Stimulated activated CD8-positive, alpha-beta memory T cell treated with anti-CD3 and anti-CD28 coated beads, Interleukin-12 subunit alpha, Interleukin-12 subunit beta, amount 100 ng/mL, for 1 hour (primary cell): Measurements from ENCODE around the gene SLC22A13.
"Not testable (repeated sequence)": the region's sequence is repeated elsewhere in the genome, so short reads cannot be mapped to it uniquely, and the experiment has no call there.

Source experiments
- DNase-seq: peaks from one replicate; pipeline ENCODE4 v3.0.0-alpha.2; 2020; ENCODE audit warnings: low read depth

SLC22A13 gene

GRCh38 chr3:38265604-38266307, at the start of gene SLC22A13:
Gene SLC22A13, plus strand, starts transcription at chr3:38265812. Its CDS starts 49 bp downstream, at chr3:38265861.
- no peak for DNase-seq

GRCh38 chr3:38219609-38220197, 45.9 kb upstream of the SLC22A13 start:
- DNase-seq = no peak

DNA sequence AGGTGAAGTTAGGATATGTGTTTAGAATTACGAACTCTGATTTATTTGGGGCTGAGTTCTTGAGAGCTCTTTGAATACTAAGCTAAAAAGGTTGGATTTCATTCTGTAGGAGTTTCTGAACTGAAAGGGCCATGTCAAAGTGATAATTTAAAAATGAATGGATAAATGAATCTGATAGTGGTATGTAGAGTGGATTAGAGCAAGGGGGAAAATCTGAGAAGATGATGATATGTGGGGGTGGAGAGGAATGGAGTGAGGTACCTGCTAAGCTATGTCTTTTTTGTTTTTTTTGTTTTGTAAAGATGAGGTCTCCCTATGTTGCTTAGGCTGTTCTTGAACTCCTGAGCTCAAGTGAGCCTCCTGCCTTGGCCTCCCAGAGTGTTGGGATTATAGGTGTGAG, 44.6 kb upstream of the SLC22A13 start:
- no peak for DNase-seq

GRCh38 chr3:38222032-38222634, 43.5 kb upstream of the SLC22A13 start:
- no peak for DNase-seq

DNA sequence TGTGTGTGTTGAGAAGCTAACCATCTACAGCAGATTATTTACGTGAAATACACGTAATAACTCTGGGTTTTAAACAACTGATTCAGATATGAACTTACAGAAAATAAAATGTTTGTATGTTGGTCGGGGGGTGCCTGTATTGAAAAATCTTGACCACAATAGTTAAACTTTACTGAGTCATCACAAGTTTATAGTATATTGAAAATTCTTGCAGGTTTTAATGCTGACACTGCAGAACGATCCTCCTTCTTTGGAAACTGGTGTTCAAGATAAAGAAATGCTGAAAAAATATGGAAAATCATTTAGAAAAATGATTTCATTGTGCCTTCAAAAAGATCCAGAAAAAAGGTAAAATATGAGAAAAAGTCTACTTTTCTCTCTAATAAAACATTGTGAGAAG, 41.3 kb upstream of the SLC22A13 start:
- no peak for DNase-seq

GRCh38 chr3:38226273-38226672, 39.3 kb upstream of the SLC22A13 start:
- no peak for DNase-seq

DNA sequence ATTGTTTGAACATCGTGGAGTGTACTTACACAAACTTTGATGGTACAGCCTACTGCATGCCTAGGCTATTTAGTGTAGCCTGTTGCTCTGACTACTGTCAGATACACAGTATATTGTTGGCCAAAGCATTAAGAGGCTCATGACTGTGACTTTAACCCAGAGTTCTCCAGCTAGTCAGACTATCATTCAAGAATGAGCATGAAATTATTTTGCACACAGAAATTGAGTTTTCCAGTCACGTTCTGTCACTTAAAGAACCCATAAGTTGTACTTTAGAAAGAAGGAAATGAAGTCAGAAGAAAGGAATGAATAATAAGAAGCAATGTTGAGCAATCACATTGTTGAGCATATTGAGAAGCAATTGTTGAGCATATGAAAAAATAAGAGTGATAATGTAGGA, 37.6 kb upstream of the SLC22A13 start:
- no peak for DNase-seq

DNA sequence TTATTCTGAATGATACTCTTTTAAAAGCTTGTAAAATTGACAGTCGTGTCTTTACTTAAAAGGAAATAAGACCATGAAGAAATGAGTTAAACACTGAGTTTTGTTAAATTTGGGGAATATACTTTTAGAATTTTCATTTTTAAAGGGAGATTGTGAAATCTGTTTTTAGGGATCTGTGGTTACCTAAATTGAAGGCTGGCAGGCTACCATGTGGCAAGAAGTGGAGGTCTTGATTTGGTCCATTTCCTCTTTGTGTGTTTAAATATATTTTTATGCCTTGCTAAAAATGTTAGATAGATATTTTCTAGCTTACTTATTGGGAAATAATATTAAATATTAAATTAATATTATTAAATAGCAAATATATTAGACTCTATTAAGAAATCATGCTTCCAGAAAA, 36.6 kb upstream of the SLC22A13 start:
- DNase-seq = no peak

GRCh38 chr3:38232701-38233100, 32.9 kb upstream of the SLC22A13 start:
- no peak for DNase-seq

DNA sequence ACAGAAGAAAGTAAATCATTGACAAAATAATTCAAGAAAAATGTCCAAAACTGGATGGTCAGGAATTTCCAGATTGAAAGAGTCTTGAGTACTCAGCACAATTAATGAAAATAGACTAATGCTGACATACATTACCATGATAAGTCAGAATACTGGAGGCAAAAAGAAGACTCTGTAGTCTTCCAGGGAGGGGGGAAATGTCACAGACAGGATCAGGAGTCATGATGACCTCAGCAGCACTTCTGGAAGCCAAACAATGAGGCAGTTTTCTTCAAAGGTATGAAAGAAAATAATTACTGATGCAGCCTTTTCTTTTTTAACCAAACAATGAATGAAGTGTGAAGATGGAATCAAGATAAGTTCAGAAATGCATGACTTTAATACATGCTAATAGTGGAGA, 30.1 kb upstream of the SLC22A13 start:
- no peak for DNase-seq

GRCh38 chr3:38238416-38239008, 27.1 kb upstream of the SLC22A13 start:
- no peak for DNase-seq

- not testable (repeated sequence) for DNase-seq
Observed at GRCh38 chr3:38242812-38243211, 22.8 kb upstream of the SLC22A13 start.

DNA sequence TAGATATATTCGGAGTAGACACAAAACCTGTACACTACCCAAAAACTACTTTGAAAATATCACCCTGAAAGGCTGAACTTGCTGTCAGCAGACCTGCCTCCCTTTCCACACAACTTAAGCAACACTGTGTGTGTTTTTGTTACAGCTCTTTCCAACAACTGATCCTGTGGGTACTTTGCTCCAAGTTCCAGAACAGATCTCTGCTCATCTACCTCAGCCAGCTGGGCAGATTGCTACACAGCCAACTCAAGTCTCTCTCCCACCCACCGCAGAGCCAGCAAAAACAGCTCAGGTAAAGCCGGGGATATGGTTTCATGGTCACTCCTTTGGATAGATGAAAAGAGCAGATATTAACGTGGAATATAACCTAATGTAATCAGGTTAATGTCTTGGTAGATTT, 19.7 kb upstream of the SLC22A13 start:
- DNase-seq = no peak

GRCh38 chr3:38247366-38248035, 18.1 kb upstream of the SLC22A13 start:
- no peak for DNase-seq

DNA sequence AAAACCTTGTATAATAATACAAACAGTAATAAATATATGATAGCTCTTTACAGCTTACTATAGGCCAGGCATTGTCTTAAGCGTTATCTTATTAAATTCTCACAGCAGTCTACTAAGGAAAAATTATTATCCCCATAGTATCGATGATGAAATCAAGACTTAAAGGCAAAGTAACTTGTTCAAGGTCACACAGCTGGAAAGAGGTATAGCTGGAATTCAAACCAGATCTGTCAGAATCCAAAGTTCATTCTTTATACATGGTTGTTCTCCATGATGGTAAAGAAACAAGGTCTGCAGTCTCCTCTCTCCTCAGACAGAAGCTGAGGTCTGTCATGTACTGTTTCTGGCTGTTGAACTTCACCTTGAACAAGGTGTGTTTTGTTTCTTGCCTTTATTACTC, 15.4 kb upstream of the SLC22A13 start:
- DNase-seq = no peak

DNA sequence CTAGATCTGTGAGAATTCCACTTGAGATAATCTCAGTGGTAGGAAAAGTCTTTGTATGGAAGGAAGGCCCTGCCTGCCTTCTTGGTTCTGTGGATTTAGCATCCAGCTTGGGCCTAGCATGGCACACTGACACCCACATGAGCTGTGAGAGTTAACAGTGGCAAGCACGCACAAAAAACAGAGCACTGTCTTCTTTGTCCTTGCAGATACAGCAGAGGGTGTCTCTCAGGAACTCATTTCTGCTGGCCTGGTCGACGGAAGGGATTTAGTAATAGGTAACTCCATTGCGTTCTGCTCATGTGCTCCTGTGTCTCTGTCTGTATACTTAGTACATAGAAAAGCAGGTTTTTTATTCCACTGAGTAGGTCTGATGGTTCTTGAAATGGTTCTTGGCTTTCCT, 14.4 kb upstream of the SLC22A13 start:
- no peak for DNase-seq

- DNase-seq = no peak
Observed at GRCh38 chr3:38253704-38254103, 11.9 kb upstream of the SLC22A13 start.

GRCh38 chr3:38254872-38255271, 10.7 kb upstream of the SLC22A13 start:
- no peak for DNase-seq

DNA sequence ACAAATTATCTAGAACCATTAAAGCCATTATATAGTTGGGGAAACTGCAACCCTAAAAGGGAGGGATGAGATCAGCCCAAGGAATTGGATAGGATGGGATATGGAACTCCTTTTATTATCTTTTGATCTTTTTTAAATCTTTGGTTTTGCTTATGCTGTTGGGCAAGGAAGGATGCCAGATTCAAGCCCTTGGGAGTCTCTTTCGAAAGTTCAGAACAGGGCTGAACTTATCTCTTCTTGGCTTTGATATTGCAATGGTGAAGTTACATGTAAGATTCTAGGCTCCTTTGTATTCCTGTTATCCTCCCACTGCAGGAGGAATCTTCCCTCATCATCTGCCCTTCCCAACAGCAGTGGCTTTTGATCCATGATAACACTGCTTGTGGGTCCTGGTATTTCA, 10.0 kb upstream of the SLC22A13 start:
- DNase-seq = no peak

DNA sequence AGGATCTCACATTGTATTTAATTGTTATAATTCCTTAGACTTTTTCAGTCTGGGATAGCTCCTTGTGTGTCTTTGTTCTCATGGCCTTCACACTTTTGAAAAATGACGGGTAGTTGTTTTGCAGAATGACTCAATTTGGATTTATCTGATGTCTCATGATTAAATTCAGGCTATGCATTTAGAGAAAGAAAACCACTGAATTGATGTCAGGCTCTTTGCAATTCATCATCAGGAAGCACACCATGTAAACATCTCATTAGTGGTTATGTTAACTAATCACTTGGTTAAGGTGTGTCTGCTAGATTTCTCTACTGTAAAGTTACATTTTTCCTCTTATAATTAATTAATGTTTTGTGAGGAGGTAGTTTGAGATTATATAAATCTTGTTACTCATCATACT, 8.0 kb upstream of the SLC22A13 start:
- no peak for DNase-seq

- DNase-seq = no peak
Observed at GRCh38 chr3:38260474-38260873, 5.1 kb upstream of the SLC22A13 start.

GRCh38 chr3:38264353-38264771, 1.2 kb upstream of the SLC22A13 start:
- DNase-seq = no peak

GRCh38 chr3:38264779-38265178, 833 bp upstream of the SLC22A13 start:
- DNase-seq = no peak
